Measurements from ENCODE around the gene SRC. TPM values are rescaled to one million over a fixed set of nuclear protein-coding genes. Genes with fewer than 3 reads are reported as not detected.
A peak's percentile ranks its signal among the peaks of the same experiment; 100 is the strongest.

The SRC gene
- total RNA-seq, 2 donors from 2014 or later: 25.9 to 35.3 TPM

GRCh38 chr20:37347347-37347823 is 1.4 kb downstream of the SRC start:
- intact Hi-C loops (cut with DNase I): loop anchor here (5.0 kb wide), 1 partner anchor 35 kb away; no protein-coding TSS in a partner anchor
- no peaks in the 10 kb centered on the region for H3K36me3 ChIP-seq (replicated peaks in 1 of 2; ENCODE audit: insufficient read depth in 1 of 2, low read depth in 2 of 2)
- H3K4me1 ChIP-seq: peaks cover 63% of the 10 kb centered on the region
- TF ChIP-seq POLR2A (IDR thresholded peaks at IDR 0.05): no peak
- no peak for TF ChIP-seq CTCF (IDR thresholded peaks at IDR 0.05)
- no peak overlapping the region for H3K4me3 ChIP-seq
- peak overlapping the region in 3 of 4 donors; percentile 79 to 90 (median 82) for H3K27ac ChIP-seq
- no peaks in the 10 kb centered on the region for H3K27me3 ChIP-seq
- no peak for DNase-seq
- ATAC-seq: no peak
- WGBS, 2 donors: 90 to 95% methylated on average over 6 to 7 of the region's 7 CpGs
- no peaks in the 10 kb centered on the region for H3K9me3 ChIP-seq

GRCh38 chr20:37347891-37348791 is 2.2 kb downstream of the SRC start:
- ATAC-seq: no peak
- Histone ChIP-seq H3K9me3 (no peaks in the 10 kb centered on the region), H3K27ac (peak overlapping the region in 2 of 4 donors; percentile 5 to 24), H3K27me3 (no peaks in the 10 kb centered on the region), H3K4me3 (no peak overlapping the region), H3K4me1 (peaks cover 63% of the 10 kb centered on the region), H3K36me3 (replicated peaks in 1 of 2; ENCODE audit: insufficient read depth in 1 of 2, low read depth in 2 of 2) (no peaks in the 10 kb centered on the region)
- 67 to 69% methylated on average over 9 to 11 of the region's 11 CpGs for WGBS, 2 donors
- no peak for DNase-seq
- intact Hi-C loops (cut with DNase I): loop anchor here (5.0 kb wide), 1 partner anchor 34 kb away; no protein-coding TSS in a partner anchor
- TF ChIP-seq POLR2A (IDR thresholded peaks at IDR 0.05): no peak
- TF ChIP-seq CTCF (IDR thresholded peaks at IDR 0.05): no peak

- WGBS, 2 donors: 79 to 90% methylated on average over 7 of the region's 7 CpGs
- ATAC-seq (no peak), DNase-seq (no peak)
- no peaks in the 10 kb centered on the region for H3K9me3 ChIP-seq
- no peak overlapping the region for H3K4me3 ChIP-seq
- H3K27ac ChIP-seq: peak overlapping the region in 2 of 4 donors; percentile 2 to 44
- no peaks in the 10 kb centered on the region for H3K36me3 ChIP-seq (replicated peaks in 1 of 2; ENCODE audit: insufficient read depth in 1 of 2, low read depth in 2 of 2)
- TF ChIP-seq CTCF (IDR thresholded peaks at IDR 0.05): no peak
- TF ChIP-seq POLR2A (IDR thresholded peaks at IDR 0.05): no peak
- H3K4me1 ChIP-seq: peaks cover 59% of the 10 kb centered on the region
- no peaks in the 10 kb centered on the region for H3K27me3 ChIP-seq
- intact Hi-C loops (cut with DNase I): loop anchor here (5.0 kb wide), 1 partner anchor 33 kb away; no protein-coding TSS in a partner anchor
Measured at GRCh38 chr20:37348792-37349516, 3.0 kb downstream of the SRC start.

GRCh38 chr20:37349517-37350491 is 3.9 kb downstream of the SRC start:
- Histone ChIP-seq H3K4me3 (no peak overlapping the region), H3K4me1 (peaks cover 59% of the 10 kb centered on the region), H3K27me3 (no peaks in the 10 kb centered on the region), H3K9me3 (no peaks in the 10 kb centered on the region), H3K27ac (peak overlapping the region in 3 of 4 donors; percentile 3 to 44 (median 12)), H3K36me3 (replicated peaks in 1 of 2; ENCODE audit: insufficient read depth in 1 of 2, low read depth in 2 of 2) (no peaks in the 10 kb centered on the region)
- no peak for TF ChIP-seq CTCF (IDR thresholded peaks at IDR 0.05)
- no peak for TF ChIP-seq POLR2A (IDR thresholded peaks at IDR 0.05)
- intact Hi-C loops (cut with DNase I): loop anchor here (5.0 kb wide), 1 partner anchor 32 kb away; no protein-coding TSS in a partner anchor
- 66 to 76% methylated on average over 8 to 16 of the region's 16 CpGs for WGBS, 2 donors
- no peak for ATAC-seq
- DNase-seq: peak in 3 of 4 donors; percentile 30 to 60 (median 39)

Data from body of pancreas (tissue), 4 donors.